NCI-H748 (cell line): ENCODE results near the gene SPNS1.
"Not testable (repeated sequence)": the region's sequence is repeated elsewhere in the genome, so short reads cannot be mapped to it uniquely, and the experiment has no call there.

Experiments used
- DNase-seq: peaks from one replicate; lab custom pipeline; 2025; ENCODE audit not compliant: unreplicated experiment; lab: John Stamatoyannopoulos, UW

Gene SPNS1

GRCh38 chr16:28987170-28987853 lies 12.7 kb downstream of the SPNS1 start:
- DNase-seq, result no peak

- DNase-seq, result no peak
Observed at GRCh38 chr16:28989363-28989762, 14.8 kb downstream of the SPNS1 start.

- DNase-seq, result no peak
Observed at GRCh38 chr16:28990375-28991040, 15.9 kb downstream of the SPNS1 start.

- DNase-seq, result no peak
Observed at GRCh38 chr16:28991687-28992086, 17.1 kb downstream of the SPNS1 start.

- DNase-seq, result no peak
Observed at GRCh38 chr16:28992496-28992895, 17.9 kb downstream of the SPNS1 start.

- DNase-seq, result no peak
Observed at GRCh38 chr16:28998837-28999236, 24.3 kb downstream of the SPNS1 start.

- DNase-seq, result no peak
Observed at GRCh38 chr16:28999577-28999976, 25.0 kb downstream of the SPNS1 start.

- no peak for DNase-seq
Observed at GRCh38 chr16:29000019-29000418, 25.4 kb downstream of the SPNS1 start.

GRCh38 chr16:29004496-29005139 lies 30.0 kb downstream of the SPNS1 start:
- DNase-seq, result not testable (repeated sequence)

- DNase-seq, result no peak
Observed at GRCh38 chr16:29007730-29008593, 33.4 kb downstream of the SPNS1 start.

GRCh38 chr16:29009050-29009837 lies 34.7 kb downstream of the SPNS1 start:
- DNase-seq, result no peak

GRCh38 chr16:29009838-29010166 lies 35.2 kb downstream of the SPNS1 start:
- no peak for DNase-seq

- no peak for DNase-seq
Observed at GRCh38 chr16:29011112-29011511, 36.5 kb downstream of the SPNS1 start.

- no peak for DNase-seq
Observed at GRCh38 chr16:29011851-29012250, 37.3 kb downstream of the SPNS1 start.

GRCh38 chr16:29012913-29013553 lies 38.5 kb downstream of the SPNS1 start:
- no peak for DNase-seq

- no peak for DNase-seq
Observed at GRCh38 chr16:29014561-29015069, 40.0 kb downstream of the SPNS1 start.

GRCh38 chr16:29022196-29022595 lies 47.6 kb downstream of the SPNS1 start:
- no peak for DNase-seq

- no peak for DNase-seq
Observed at GRCh38 chr16:29023279-29024277, 49.0 kb downstream of the SPNS1 start.

GRCh38 chr16:29024278-29024677 lies 49.7 kb downstream of the SPNS1 start:
- DNase-seq, result no peak
